GM12878 (cell line): ENCODE data around the gene HHIPL1.

ENCODE experiments used
- ATF2 ChIP-seq: IDR thresholded peaks from 2 replicates; pipeline ENCODE4 v1.6.1; 2012; ENCODE audit warnings: low read length, inconsistent platforms
- BHLHE40 ChIP-seq, 2 experiments: fragments of 450-650 bp in 1 of 2; IDR thresholded peaks; 2 replicates each; pipeline ENCODE4 v1.6.1; 2011 to 2017; ENCODE audit warnings: low read depth in 2 of 2, borderline replicate concordance in 1 of 2, improper control_type of control experiment in 1 of 2, low read length in 1 of 2, mild to moderate bottlenecking in 1 of 2
- CTCF ChIP-seq, 3 experiments: IDR thresholded peaks in 2 of 3; conservative IDR thresholded peaks in 1 of 3; 2 replicates each; pipeline ENCODE4 v1.5.1; 2011; ENCODE audit warnings: low read depth in 3 of 3, low read length in 3 of 3, mild to moderate bottlenecking in 3 of 3, control low read depth in 2 of 3, moderate library complexity in 2 of 3, inconsistent platforms in 1 of 3, mixed read lengths in 1 of 3; ENCODE audit not compliant: control insufficient read depth in 2 of 3, insufficient read depth in 1 of 3; ENCODE audit errors: extremely low read depth in 1 of 3
- GATAD2B ChIP-seq: fragments of 450-650 bp; conservative IDR thresholded peaks from 2 replicates; pipeline ENCODE4 v1.6.1; 2017; ENCODE audit warnings: low read depth, mild to moderate bottlenecking, moderate library complexity
- JUNB ChIP-seq: IDR thresholded peaks from 2 replicates; pipeline ENCODE4 v1.6.1; 2016; ENCODE audit warnings: antibody characterized with exemption, mild to moderate bottlenecking
- MTA2 ChIP-seq: fragments of 450-650 bp; IDR thresholded peaks from 2 replicates; pipeline ENCODE4 v1.6.1; 2016; ENCODE audit warnings: low read depth, mild to moderate bottlenecking, moderate library complexity
- NR2C2 ChIP-seq: IDR thresholded peaks from 2 replicates; pipeline ENCODE4 v1.6.1; 2011; ENCODE audit warnings: borderline replicate concordance, low read depth; ENCODE audit not compliant: control insufficient read depth, insufficient read length
- POLR2A ChIP-seq: IDR thresholded peaks from 2 replicates; pipeline ENCODE4 v1.6.1; 2011; ENCODE audit warnings: low read depth, mild to moderate bottlenecking, low read length
- RAD21 ChIP-seq: IDR thresholded peaks from 2 replicates; pipeline ENCODE4 v1.6.1; 2011; ENCODE audit warnings: mild to moderate bottlenecking, low read depth, low read length, moderate library complexity; ENCODE audit not compliant: insufficient read depth
- SIX5 ChIP-seq: IDR thresholded peaks from 2 replicates; pipeline ENCODE4 v1.6.1; 2011; ENCODE audit warnings: mild to moderate bottlenecking, low read depth, low read length, moderate library complexity; ENCODE audit not compliant: severe bottlenecking
- TAF1 ChIP-seq: IDR thresholded peaks from 2 replicates; pipeline ENCODE4 v1.6.1; 2011; ENCODE audit warnings: mild to moderate bottlenecking, low read depth, low read length, borderline replicate concordance
- ZBTB4 ChIP-seq: fragments of 450-650 bp; formaldehyde crosslinking; IDR thresholded peaks from 2 replicates; pipeline ENCODE4 v1.4.0; 2022; ENCODE audit warnings: mild to moderate bottlenecking, moderate library complexity

GRCh38 chr14:99671235-99672224 is 26.6 kb downstream of the HHIPL1 start:
- TF ChIP-seq RAD21 (no peak), GATAD2B (no peak), NR2C2 (no peak), JUNB (no peak), POLR2A (no peak), TAF1 (no peak), MTA2 (no peak), ZBTB4 (CRISPR knock-in tag) (no peak), SIX5 (no peak), BHLHE40 (IDR thresholded peaks at IDR 0.05; ENCODE audit: borderline replicate concordance in 1 of 2, low read depth in 2 of 2, low read length in 1 of 2) (no peak), CTCF (IDR thresholded peaks at IDR 0.05 in 2 of 3, conservative IDR thresholded peaks at IDR 0.05 in 1 of 3; ENCODE audit: control insufficient read depth in 2 of 3, extremely low read depth in 1 of 3, insufficient read depth in 1 of 3, low read depth in 3 of 3, low read length in 3 of 3) (no peak), ATF2 (no peak)
